ENCODE data around the gene DSE. TPM values are rescaled to one million over a fixed set of nuclear protein-coding genes. Genes with fewer than 3 reads are reported as not detected.

Gene DSE
- total RNA-seq, 2 experiments from 2014 or later, result 8.3 to 8.6 TPM

GRCh38 chr6:116364321-116364720 lies 6.4 kb upstream of the DSE start:
- intact Hi-C loops (cut with micrococcal nuclease), result no loop called here
- Mint-ChIP-seq H3K27ac (no peak overlapping the region), H3K9me3 (no peaks in the 10 kb centered on the region), H3K4me3 (no peak overlapping the region), H3K36me3 (no peaks in the 10 kb centered on the region), H3K4me1 (ENCODE audit: low read depth) (peaks cover 6% of the 10 kb centered on the region), H3K27me3 (peaks cover 2% of the 10 kb centered on the region)
- CTCF ChIA-PET, result no interaction called here
- no peak for DNase-seq
- POLR2A ChIA-PET, result no interaction called here

GRCh38 chr6:116365743-116366142 lies 5.0 kb upstream of the DSE start:
- no peak overlapping the region for H3K27ac Mint-ChIP-seq
- ChIA-PET CTCF (no interaction called here), POLR2A (no interaction called here)
- peaks cover 15% of the 10 kb centered on the region for H3K4me1 Mint-ChIP-seq (ENCODE audit: low read depth)
- no peak overlapping the region for H3K4me3 Mint-ChIP-seq
- no peak for DNase-seq
- no peaks in the 10 kb centered on the region for H3K36me3 Mint-ChIP-seq
- H3K9me3 Mint-ChIP-seq, result no peaks in the 10 kb centered on the region
- peaks cover 2% of the 10 kb centered on the region for H3K27me3 Mint-ChIP-seq
- intact Hi-C loops (cut with micrococcal nuclease), result no loop called here

- Mint-ChIP-seq H3K36me3 (no peaks in the 10 kb centered on the region), H3K27ac (no peak overlapping the region), H3K4me1 (ENCODE audit: low read depth) (peaks cover 15% of the 10 kb centered on the region), H3K27me3 (peaks cover 2% of the 10 kb centered on the region), H3K4me3 (no peak overlapping the region), H3K9me3 (no peaks in the 10 kb centered on the region)
- intact Hi-C loops (cut with micrococcal nuclease), result no loop called here
- POLR2A ChIA-PET, result no interaction called here
- no peak for DNase-seq
- CTCF ChIA-PET, result interaction anchor here (0.6 kb wide), 1 partner anchor 22 kb away, joined by 3 read pairs; no protein-coding TSS in a partner anchor
These were observed 3.9 kb upstream of the DSE start for GRCh38 chr6:116366740-116367275.

- Mint-ChIP-seq H3K4me1 (ENCODE audit: low read depth) (peaks cover 15% of the 10 kb centered on the region), H3K27ac (no peak overlapping the region)
These were observed 1.2 kb upstream of the DSE start for GRCh38 chr6:116369540-116369939.

GRCh38 chr6:116369964-116370759 lies 585 bp upstream of the DSE start:
- Mint-ChIP-seq H3K27me3 (peaks cover 2% of the 10 kb centered on the region), H3K4me1 (ENCODE audit: low read depth) (peaks cover 15% of the 10 kb centered on the region), H3K9me3 (no peaks in the 10 kb centered on the region), H3K4me3 (peak overlapping the region; percentile 75), H3K27ac (no peak overlapping the region), H3K36me3 (no peaks in the 10 kb centered on the region)
- POLR2A ChIA-PET, result no interaction called here
- intact Hi-C loops (cut with micrococcal nuclease), result loop anchor here (2.0 to 10.0 kb wide), 6 partner anchors 23 to 315 kb away; partner anchors contain the start of genes CALHM6, KPNA5, RWDD1 and TSPYL1
- DNase-seq, result no peak
- CTCF ChIA-PET, result interaction anchor here (1.3 kb wide), 2 partner anchors 101 to 163 kb away, joined by 3 to 4 read pairs; no protein-coding TSS in a partner anchor

More at GRCh38 chr6:116369540-116369939, 1.2 kb upstream of the DSE start:
- ChIA-PET CTCF (no interaction called here), POLR2A (no interaction called here)
- intact Hi-C loops (cut with micrococcal nuclease), result no loop called here
- H3K4me3 Mint-ChIP-seq, result no peak overlapping the region
- peaks cover 2% of the 10 kb centered on the region for H3K27me3 Mint-ChIP-seq
- no peaks in the 10 kb centered on the region for H3K36me3 Mint-ChIP-seq
- no peaks in the 10 kb centered on the region for H3K9me3 Mint-ChIP-seq
- DNase-seq, result no peak

- Mint-ChIP-seq H3K27me3 (no peaks in the 10 kb centered on the region), H3K27ac (no peak overlapping the region)
These were observed 572 bp downstream of the DSE start for GRCh38 chr6:116371120-116371917.

GRCh38 chr6:116371918-116372209 lies 1.1 kb downstream of the DSE start:
- Mint-ChIP-seq H3K27ac (no peak overlapping the region), H3K27me3 (peaks cover 2% of the 10 kb centered on the region)
- POLR2A ChIA-PET, result no interaction called here

More at GRCh38 chr6:116371120-116371917, 572 bp downstream of the DSE start:
- peak; percentile 49 for DNase-seq
- intact Hi-C loops (cut with micrococcal nuclease), result loop anchor here (2.0 to 10.0 kb wide), 6 partner anchors 21 to 313 kb away; partner anchors contain the start of genes CALHM6, KPNA5, RWDD1 and TSPYL1
- peaks cover 15% of the 10 kb centered on the region for H3K4me1 Mint-ChIP-seq (ENCODE audit: low read depth)
- peak overlapping the region; percentile 75 for H3K4me3 Mint-ChIP-seq
- ChIA-PET CTCF (interaction anchor here (0.8 to 1.3 kb wide), 5 partner anchors 21 to 162 kb away, joined by 3 to 4 read pairs (median 4); no protein-coding TSS in a partner anchor), POLR2A (interaction anchor here (0.6 kb wide), 1 partner anchor 199 kb away, joined by 3 read pairs; no protein-coding TSS in a partner anchor)
- H3K36me3 Mint-ChIP-seq, result no peaks in the 10 kb centered on the region
- no peaks in the 10 kb centered on the region for H3K9me3 Mint-ChIP-seq

GRCh38 chr6:116373300-116373699 lies 2.6 kb downstream of the DSE start:
- H3K4me1 Mint-ChIP-seq (ENCODE audit: low read depth), result peaks cover 9% of the 10 kb centered on the region
- H3K27me3 Mint-ChIP-seq, result peaks cover 3% of the 10 kb centered on the region
- H3K9me3 Mint-ChIP-seq, result no peaks in the 10 kb centered on the region
- no peaks in the 10 kb centered on the region for H3K36me3 Mint-ChIP-seq
- H3K4me3 Mint-ChIP-seq, result no peak overlapping the region
- no peak overlapping the region for H3K27ac Mint-ChIP-seq
- CTCF ChIA-PET, result no interaction called here
- intact Hi-C loops (cut with micrococcal nuclease), result loop anchor here (5.0 to 10.0 kb wide), 4 partner anchors 74 to 312 kb away; partner anchors contain the start of genes CALHM6, KPNA5 and RWDD1
- POLR2A ChIA-PET, result no interaction called here
- no peak for DNase-seq

More at GRCh38 chr6:116371918-116372209, 1.1 kb downstream of the DSE start:
- H3K4me1 Mint-ChIP-seq (ENCODE audit: low read depth), result peaks cover 15% of the 10 kb centered on the region
- no peaks in the 10 kb centered on the region for H3K36me3 Mint-ChIP-seq
- no peaks in the 10 kb centered on the region for H3K9me3 Mint-ChIP-seq
- CTCF ChIA-PET, result interaction anchor here (0.8 to 1.2 kb wide), 3 partner anchors 20 to 84 kb away, joined by 3 to 4 read pairs (median 4); no protein-coding TSS in a partner anchor
- intact Hi-C loops (cut with micrococcal nuclease), result loop anchor here (2.0 to 10.0 kb wide), 6 partner anchors 21 to 313 kb away; partner anchors contain the start of genes CALHM6, KPNA5, RWDD1 and TSPYL1
- DNase-seq, result no peak
- peak overlapping the region; percentile 75 for H3K4me3 Mint-ChIP-seq

- CTCF ChIA-PET, result interaction anchor here (0.6 kb wide), 1 partner anchor 73 kb away, joined by 4 read pairs; no protein-coding TSS in a partner anchor
- no peak for DNase-seq
- intact Hi-C loops (cut with micrococcal nuclease), result loop anchor here (5.0 to 10.0 kb wide), 4 partner anchors 73 to 311 kb away; partner anchors contain the start of genes CALHM6, KPNA5 and RWDD1
- Mint-ChIP-seq H3K4me1 (ENCODE audit: low read depth) (peaks cover 9% of the 10 kb centered on the region), H3K36me3 (no peaks in the 10 kb centered on the region), H3K9me3 (no peaks in the 10 kb centered on the region), H3K4me3 (no peak overlapping the region), H3K27me3 (peaks cover 3% of the 10 kb centered on the region), H3K27ac (no peak overlapping the region)
- POLR2A ChIA-PET, result no interaction called here
These were observed 3.2 kb downstream of the DSE start for GRCh38 chr6:116373940-116374339.

- POLR2A ChIA-PET, result no interaction called here
- H3K9me3 Mint-ChIP-seq, result no peaks in the 10 kb centered on the region
- peaks cover 9% of the 10 kb centered on the region for H3K4me1 Mint-ChIP-seq (ENCODE audit: low read depth)
- DNase-seq, result no peak
- CTCF ChIA-PET, result interaction anchor here (0.6 kb wide), 1 partner anchor 72 kb away, joined by 4 read pairs; no protein-coding TSS in a partner anchor
- H3K36me3 Mint-ChIP-seq, result no peaks in the 10 kb centered on the region
- no peak overlapping the region for H3K4me3 Mint-ChIP-seq
- intact Hi-C loops (cut with micrococcal nuclease), result loop anchor here (5.0 to 10.0 kb wide), 4 partner anchors 73 to 310 kb away; partner anchors contain the start of genes CALHM6, KPNA5 and RWDD1
- H3K27me3 Mint-ChIP-seq, result peaks cover 3% of the 10 kb centered on the region
- no peak overlapping the region for H3K27ac Mint-ChIP-seq
These were observed 3.8 kb downstream of the DSE start for GRCh38 chr6:116374586-116374985.

- H3K4me3 Mint-ChIP-seq, result no peak overlapping the region
- no peak overlapping the region for H3K27ac Mint-ChIP-seq
- H3K36me3 Mint-ChIP-seq, result no peaks in the 10 kb centered on the region
- H3K27me3 Mint-ChIP-seq, result peaks cover 3% of the 10 kb centered on the region
- peaks cover 2% of the 10 kb centered on the region for H3K4me1 Mint-ChIP-seq (ENCODE audit: low read depth)
- no peak for DNase-seq
- intact Hi-C loops (cut with micrococcal nuclease), result loop anchor here (10.0 kb wide), 1 partner anchor 310 kb away; the partner anchor contains the start of gene KPNA5
- no peaks in the 10 kb centered on the region for H3K9me3 Mint-ChIP-seq
- POLR2A ChIA-PET, result no interaction called here
- CTCF ChIA-PET, result interaction anchor here (0.9 kb wide), 1 partner anchor 87 kb away, joined by 3 read pairs; no protein-coding TSS in a partner anchor
These were observed 4.5 kb downstream of the DSE start for GRCh38 chr6:116375262-116375661.

Measured in activated CD4-positive, alpha-beta memory T cell treated with anti-CD3 and anti-CD28 coated beads for 36 hours (primary cell).